Cardiac fibroblast (primary cell): ENCODE results near the gene C16orf95.

Source experiments
- DNase-seq, 2 donors: peaks; one replicate each; pipeline versions ENCODE4 v3.0.0 to v3.0.0-alpha.2; 2010; ENCODE audit warnings: low read depth in 2 of 2
- H3K4me3 ChIP-seq, 2 donors: replicated peaks in 1 of 2; 1 replicate in 1 of 2; 2 replicates in 1 of 2; pipeline ENCODE4 v1.5.1; 2011; ENCODE audit warnings: low read depth in 2 of 2, low read length in 2 of 2, mild to moderate bottlenecking in 2 of 2, moderate library complexity in 1 of 2
- CTCF ChIP-seq: IDR thresholded peaks from one replicate; pipeline ENCODE4 v1.5.1; 2011; ENCODE audit warnings: low read depth, mild to moderate bottlenecking, low read length, inconsistent platforms

The C16orf95 gene

GRCh38 chr16:87326151-87326571 is 9.0 kb upstream of the C16orf95 start:
- TF ChIP-seq CTCF = no peak
- DNase-seq = no peak
- H3K4me3 ChIP-seq = no peak overlapping the region

GRCh38 chr16:87325423-87325858 is 8.2 kb upstream of the C16orf95 start:
- DNase-seq = no peak
- no peak for TF ChIP-seq CTCF
- no peak overlapping the region for H3K4me3 ChIP-seq

GRCh38 chr16:87324411-87325275 is 7.5 kb upstream of the C16orf95 start:
- peak; percentile 83 for TF ChIP-seq CTCF
- DNase-seq = peak; percentile 24 to 37
- H3K4me3 ChIP-seq = no peak overlapping the region

- TF ChIP-seq CTCF = no peak
- H3K4me3 ChIP-seq = no peak overlapping the region
- DNase-seq = no peak
Measured at GRCh38 chr16:87323727-87324410, 6.7 kb upstream of the C16orf95 start.

GRCh38 chr16:87322833-87323726 is 5.9 kb upstream of the C16orf95 start:
- H3K4me3 ChIP-seq = no peak overlapping the region
- TF ChIP-seq CTCF = no peak
- no peak for DNase-seq

DNA sequence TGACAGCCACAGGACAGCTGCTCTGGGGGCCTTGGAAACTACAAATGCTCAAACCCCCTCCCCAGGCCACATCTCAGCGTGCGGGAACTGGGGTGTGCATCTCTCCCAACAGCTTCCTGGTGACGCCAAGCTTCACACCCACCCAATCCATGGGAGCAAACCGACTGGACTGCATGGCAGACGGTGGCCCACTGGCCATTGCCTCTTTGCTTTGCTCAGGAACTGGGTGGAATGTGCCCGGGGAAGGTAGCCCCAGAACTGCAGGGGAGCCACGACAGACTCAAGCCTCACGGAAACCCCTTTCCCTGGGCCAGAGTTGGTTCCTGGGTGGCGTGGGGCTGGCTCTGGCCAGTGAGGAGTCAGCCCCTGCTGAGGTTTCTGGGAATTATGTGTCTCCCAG is 5.2 kb upstream of the C16orf95 start:
- no peak for DNase-seq
- no peak overlapping the region for H3K4me3 ChIP-seq
- no peak for TF ChIP-seq CTCF
